Loucy (cell line): ENCODE data around the gene TECPR2.

ENCODE experiments used
- H2AFZ ChIP-seq: fragments of 200-600 bp; sonication (generic); 2 replicates; pipeline ENCODE4 v1.6.0; 2016; ENCODE audit warnings: antibody characterized with exemption, mild to moderate bottlenecking, low read length, moderate library complexity
- H3F3A ChIP-seq: fragments of 200-600 bp; 2 replicates; pipeline ENCODE4 v1.6.0; 2016; ENCODE audit warnings: antibody characterized with exemption, low read depth, mild to moderate bottlenecking
- H3K27me3 ChIP-seq: fragments of 200-600 bp; sonication (generic); 2 replicates; pipeline ENCODE4 v1.6.1; 2014; ENCODE audit warnings: low read length, mild to moderate bottlenecking; ENCODE audit not compliant: insufficient read depth, poor library complexity, severe bottlenecking
- H3K36me3 ChIP-seq: fragments of 200-600 bp; sonication (generic); 2 replicates; pipeline ENCODE4 v1.6.1; 2016; ENCODE audit warnings: low read length; ENCODE audit not compliant: insufficient read depth
- H3K4me1 ChIP-seq: fragments of 200-600 bp; sonication (generic); 2 replicates; pipeline ENCODE4 v1.5.1; 2014; ENCODE audit warnings: low read length, mild to moderate bottlenecking; ENCODE audit not compliant: insufficient read depth, poor library complexity, severe bottlenecking
- H3K4me2 ChIP-seq: fragments of 200-600 bp; sonication (generic); 2 replicates; pipeline ENCODE4 v1.6.0; 2014; ENCODE audit warnings: antibody characterized with exemption, low read length, low read depth, mild to moderate bottlenecking; ENCODE audit not compliant: poor library complexity, severe bottlenecking
- H3K4me3 ChIP-seq: fragments of 200-600 bp; sonication (generic); 2 replicates; pipeline ENCODE4 v1.5.1; 2014; ENCODE audit warnings: low read length, mild to moderate bottlenecking, mixed read lengths; ENCODE audit not compliant: poor library complexity, severe bottlenecking
- H3K79me2 ChIP-seq: fragments of 200-600 bp; sonication (generic); 2 replicates; pipeline ENCODE4 v1.6.1; 2014; ENCODE audit warnings: low read length; ENCODE audit not compliant: insufficient read depth
- H3K9ac ChIP-seq: fragments of 200-600 bp; sonication (generic); 2 replicates; pipeline ENCODE4 v1.6.0; 2014; ENCODE audit warnings: mild to moderate bottlenecking, low read depth, low read length, moderate library complexity; ENCODE audit not compliant: poor library complexity, severe bottlenecking
- H3K9me2 ChIP-seq: fragments of 200-600 bp; sonication (generic); replicated peaks from 2 replicates; pipeline ENCODE4 v1.6.1; 2016; ENCODE audit warnings: low read depth, low read length, mixed read lengths
- H3K9me3 ChIP-seq: fragments of 200-600 bp; sonication (generic); 2 replicates; pipeline ENCODE4 v1.6.1; 2014; ENCODE audit warnings: mild to moderate bottlenecking, antibody characterized with exemption, low read length, low read depth; ENCODE audit not compliant: insufficient read depth
- H4K20me1 ChIP-seq: fragments of 200-600 bp; sonication (generic); 2 replicates; pipeline ENCODE4 v1.6.0; 2014; ENCODE audit warnings: antibody characterized with exemption, low read length, mild to moderate bottlenecking; ENCODE audit not compliant: insufficient read depth, poor library complexity, severe bottlenecking
- CTCF ChIP-seq: fragments of 200-600 bp; sonication (generic); conservative IDR thresholded peaks from 2 replicates; pipeline ENCODE4 v1.5.1; 2014; ENCODE audit warnings: mild to moderate bottlenecking, antibody characterized with exemption, low read length
- EZH2phosphoT487 ChIP-seq: fragments of 200-600 bp; IDR thresholded peaks from 2 replicates; pipeline ENCODE4 v1.6.1; 2018; ENCODE audit warnings: antibody characterized with exemption, mild to moderate bottlenecking, moderate library complexity, borderline replicate concordance

Gene TECPR2

GRCh38 chr14:102318781-102319276, 43.9 kb upstream of the TECPR2 start:
- Histone ChIP-seq H3K4me1 (peaks cover 29% of the 10 kb centered on the region), H4K20me1 (no peaks in the 10 kb centered on the region), H3K4me3 (peak overlapping the region; percentile 98), H3K9me3 (no peaks in the 10 kb centered on the region), H3K79me2 (peaks cover 17% of the 10 kb centered on the region), H3K36me3 (no peaks in the 10 kb centered on the region), H3F3A (no peaks in the 10 kb centered on the region), H2AFZ (peak overlapping the region; percentile 97), H3K4me2 (peak overlapping the region; percentile 97), H3K9ac (peak overlapping the region; percentile 90), H3K9me2 (no peaks in the 10 kb centered on the region), H3K27me3 (no peaks in the 10 kb centered on the region)
- TF ChIP-seq EZH2phosphoT487 (no peak), CTCF (no peak)

- Histone ChIP-seq H3K9me2 (no peaks in the 10 kb centered on the region), H3K9ac (peak within 1 kb of the TSS; percentile 90), H4K20me1 (no peaks in the 10 kb centered on the region), H3K27me3 (no peaks in the 10 kb centered on the region), H3K9me3 (no peaks in the 10 kb centered on the region), H3F3A (no peaks in the 10 kb centered on the region), H2AFZ (peak within 1 kb of the TSS; percentile 97), H3K4me1 (peaks cover 26% of the 10 kb centered on the region), H3K79me2 (peaks cover 17% of the 10 kb centered on the region), H3K4me2 (peak within 1 kb of the TSS; percentile 98), H3K36me3 (no peaks in the 10 kb centered on the region), H3K4me3 (peak within 1 kb of the TSS; percentile 98)
- no peak for TF ChIP-seq CTCF
- no peak for TF ChIP-seq EZH2phosphoT487
Measured at GRCh38 chr14:102319351-102320032, 43.2 kb upstream of the TECPR2 start, which contains the start of gene ZNF839. Gene ZNF839, plus strand, starts transcription at chr14:102319746. Its CDS starts 20 bp downstream, at chr14:102319766.

GRCh38 chr14:102320033-102320660, 42.6 kb upstream of the TECPR2 start:
- Histone ChIP-seq H3K27me3 (no peaks in the 10 kb centered on the region), H2AFZ (peak overlapping the region; percentile 86), H4K20me1 (no peaks in the 10 kb centered on the region), H3K4me2 (peak overlapping the region; percentile 98), H3F3A (no peaks in the 10 kb centered on the region), H3K9me2 (no peaks in the 10 kb centered on the region), H3K9me3 (no peaks in the 10 kb centered on the region), H3K36me3 (no peaks in the 10 kb centered on the region), H3K4me1 (peaks cover 26% of the 10 kb centered on the region), H3K4me3 (peak overlapping the region; percentile 98), H3K9ac (peak overlapping the region; percentile 90), H3K79me2 (peaks cover 17% of the 10 kb centered on the region)
- no peak for TF ChIP-seq EZH2phosphoT487
- TF ChIP-seq CTCF: no peak
